Prostate gland (tissue), 2 donors: ENCODE data around the gene ZBTB40.

ENCODE experiments used
- POLR2A ChIP-seq: fragments of 450-650 bp; IDR thresholded peaks from one replicate; pipeline ENCODE4 v1.6.1; 2016; ENCODE audit warnings: antibody characterized with exemption, mild to moderate bottlenecking
- POLR2AphosphoS5 ChIP-seq: sonication (generic); formaldehyde crosslinking; IDR thresholded peaks from one replicate; pipeline ENCODE4 v1.6.1; 2017; ENCODE audit warnings: antibody characterized with exemption
- TF ChIP-seq, protein P1 (sequence below), 4 experiments: fragments of 200-600 bp in 2 of 4; fragments of 450-650 bp in 2 of 4; sonication (generic) in 2 of 4; IDR thresholded peaks; 1 replicate in 3 of 4; 2 replicates in 1 of 4; pipeline ENCODE4 v1.5.1; 2016 to 2019; ENCODE audit warnings: antibody characterized with exemption in 4 of 4, mild to moderate bottlenecking in 2 of 4, moderate library complexity in 2 of 4

DNA sequence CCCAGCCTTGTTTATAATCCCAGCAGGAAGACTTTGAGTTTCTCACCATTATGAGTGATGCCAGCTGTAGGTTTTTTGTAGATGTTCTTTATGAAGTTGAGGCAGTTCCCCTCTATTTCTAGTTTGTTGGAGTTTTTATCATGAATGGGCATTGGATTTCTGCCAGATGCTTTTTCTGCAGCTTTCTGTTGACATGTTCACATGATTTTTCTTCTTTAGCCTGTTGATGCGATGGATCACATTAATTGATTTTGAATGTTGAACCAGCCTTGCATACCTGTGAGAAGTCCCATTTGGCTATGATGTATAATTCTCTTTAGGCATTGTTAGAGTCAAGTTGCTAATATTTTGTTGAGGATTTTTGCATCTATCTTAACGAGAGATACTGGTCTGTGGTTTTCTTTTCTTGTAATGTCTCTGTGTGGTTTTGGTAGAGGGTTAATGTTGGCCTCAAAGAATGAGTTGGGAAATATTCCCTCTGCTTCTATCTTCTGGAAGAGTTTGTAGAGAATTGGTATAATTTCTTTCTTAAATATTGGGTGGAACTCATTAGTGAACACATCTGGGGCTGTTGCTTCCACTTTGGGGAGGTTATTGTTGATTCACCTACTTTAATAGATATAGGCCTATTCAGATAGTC lies 33.2 kb downstream of the ZBTB40 start:
- TF ChIP-seq POLR2A: no peak
- TF ChIP-seq, protein P1, sequence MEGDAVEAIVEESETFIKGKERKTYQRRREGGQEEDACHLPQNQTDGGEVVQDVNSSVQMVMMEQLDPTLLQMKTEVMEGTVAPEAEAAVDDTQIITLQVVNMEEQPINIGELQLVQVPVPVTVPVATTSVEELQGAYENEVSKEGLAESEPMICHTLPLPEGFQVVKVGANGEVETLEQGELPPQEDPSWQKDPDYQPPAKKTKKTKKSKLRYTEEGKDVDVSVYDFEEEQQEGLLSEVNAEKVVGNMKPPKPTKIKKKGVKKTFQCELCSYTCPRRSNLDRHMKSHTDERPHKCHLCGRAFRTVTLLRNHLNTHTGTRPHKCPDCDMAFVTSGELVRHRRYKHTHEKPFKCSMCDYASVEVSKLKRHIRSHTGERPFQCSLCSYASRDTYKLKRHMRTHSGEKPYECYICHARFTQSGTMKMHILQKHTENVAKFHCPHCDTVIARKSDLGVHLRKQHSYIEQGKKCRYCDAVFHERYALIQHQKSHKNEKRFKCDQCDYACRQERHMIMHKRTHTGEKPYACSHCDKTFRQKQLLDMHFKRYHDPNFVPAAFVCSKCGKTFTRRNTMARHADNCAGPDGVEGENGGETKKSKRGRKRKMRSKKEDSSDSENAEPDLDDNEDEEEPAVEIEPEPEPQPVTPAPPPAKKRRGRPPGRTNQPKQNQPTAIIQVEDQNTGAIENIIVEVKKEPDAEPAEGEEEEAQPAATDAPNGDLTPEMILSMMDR (IDR thresholded peaks at IDR 0.05): no peak
- TF ChIP-seq POLR2AphosphoS5: no peak
